ENCODE measurements around the gene NDUFAF8.

NDUFAF8 gene

GRCh38 chr17:81203136-81203535, 36.0 kb upstream of the NDUFAF8 start:
- H3K27me3 ChIP-seq (ENCODE audit: control insufficient read depth, low read length): no peaks in the 10 kb centered on the region
- H3K4me3 ChIP-seq (ENCODE audit: low read length): no peak overlapping the region
- no peak overlapping the region for H3K27ac ChIP-seq (ENCODE audit: low read depth, low read length)
- peaks cover 6% of the 10 kb centered on the region for H3K4me1 ChIP-seq (ENCODE audit: control insufficient read depth, low read length)
- no peak for TF ChIP-seq EZH2phosphoT487 (IDR thresholded peaks at IDR 0.05; ENCODE audit: borderline replicate concordance, low read length)
- TF ChIP-seq, protein P1, sequence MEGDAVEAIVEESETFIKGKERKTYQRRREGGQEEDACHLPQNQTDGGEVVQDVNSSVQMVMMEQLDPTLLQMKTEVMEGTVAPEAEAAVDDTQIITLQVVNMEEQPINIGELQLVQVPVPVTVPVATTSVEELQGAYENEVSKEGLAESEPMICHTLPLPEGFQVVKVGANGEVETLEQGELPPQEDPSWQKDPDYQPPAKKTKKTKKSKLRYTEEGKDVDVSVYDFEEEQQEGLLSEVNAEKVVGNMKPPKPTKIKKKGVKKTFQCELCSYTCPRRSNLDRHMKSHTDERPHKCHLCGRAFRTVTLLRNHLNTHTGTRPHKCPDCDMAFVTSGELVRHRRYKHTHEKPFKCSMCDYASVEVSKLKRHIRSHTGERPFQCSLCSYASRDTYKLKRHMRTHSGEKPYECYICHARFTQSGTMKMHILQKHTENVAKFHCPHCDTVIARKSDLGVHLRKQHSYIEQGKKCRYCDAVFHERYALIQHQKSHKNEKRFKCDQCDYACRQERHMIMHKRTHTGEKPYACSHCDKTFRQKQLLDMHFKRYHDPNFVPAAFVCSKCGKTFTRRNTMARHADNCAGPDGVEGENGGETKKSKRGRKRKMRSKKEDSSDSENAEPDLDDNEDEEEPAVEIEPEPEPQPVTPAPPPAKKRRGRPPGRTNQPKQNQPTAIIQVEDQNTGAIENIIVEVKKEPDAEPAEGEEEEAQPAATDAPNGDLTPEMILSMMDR (IDR thresholded peaks at IDR 0.05; ENCODE audit: low read depth, low read length, poor library complexity, severe bottlenecking): no peak
- H3K9me3 ChIP-seq (ENCODE audit: control insufficient read depth, insufficient read depth, low read length): no peaks in the 10 kb centered on the region
- no peaks in the 10 kb centered on the region for H4K20me1 ChIP-seq (ENCODE audit: control insufficient read depth, insufficient read depth, low read depth, low read length)
- H3K9me2 ChIP-seq (replicated peaks; ENCODE audit: control insufficient read depth, low read length): no peaks in the 10 kb centered on the region
- H3K4me2 ChIP-seq (ENCODE audit: low read length): no peak overlapping the region
- H3F3A ChIP-seq (ENCODE audit: control insufficient read depth, insufficient read depth): no peaks in the 10 kb centered on the region
- no peaks in the 10 kb centered on the region for H3K36me3 ChIP-seq (ENCODE audit: control insufficient read depth, low read length)
- no peaks in the 10 kb centered on the region for H3K79me2 ChIP-seq (ENCODE audit: control insufficient read depth, low read length)

DNA sequence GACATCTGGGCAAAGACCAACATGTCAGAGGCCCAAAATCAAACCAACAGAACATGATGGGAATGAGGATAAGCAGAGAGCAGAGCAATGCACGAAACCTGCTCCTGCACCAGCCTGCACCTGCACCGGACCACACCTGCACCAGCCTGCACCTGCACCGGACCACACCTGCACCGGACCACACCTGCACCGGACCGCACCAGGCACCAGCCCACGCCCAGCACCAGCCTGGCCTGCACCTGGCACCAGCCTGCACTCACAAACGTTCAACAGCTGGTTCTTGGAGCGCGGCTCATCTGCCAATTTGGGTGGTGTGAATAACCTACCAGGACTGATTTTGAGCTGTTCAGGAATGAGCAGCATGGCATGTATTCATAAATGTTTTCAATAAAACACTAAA, 34.5 kb upstream of the NDUFAF8 start:
- Histone ChIP-seq H3K36me3 (ENCODE audit: control insufficient read depth, low read length) (no peaks in the 10 kb centered on the region), H3K4me3 (ENCODE audit: low read length) (no peak overlapping the region), H3K27ac (ENCODE audit: low read depth, low read length) (no peak overlapping the region), H4K20me1 (ENCODE audit: control insufficient read depth, insufficient read depth, low read depth, low read length) (no peaks in the 10 kb centered on the region), H3K79me2 (ENCODE audit: control insufficient read depth, low read length) (no peaks in the 10 kb centered on the region), H3K4me1 (ENCODE audit: control insufficient read depth, low read length) (peaks cover 6% of the 10 kb centered on the region), H3K9me3 (ENCODE audit: control insufficient read depth, insufficient read depth, low read length) (no peaks in the 10 kb centered on the region), H3K4me2 (ENCODE audit: low read length) (no peak overlapping the region), H3F3A (ENCODE audit: control insufficient read depth, insufficient read depth) (no peaks in the 10 kb centered on the region), H3K9me2 (replicated peaks; ENCODE audit: control insufficient read depth, low read length) (no peaks in the 10 kb centered on the region), H3K27me3 (ENCODE audit: control insufficient read depth, low read length) (no peaks in the 10 kb centered on the region)
- TF ChIP-seq, protein P1 (IDR thresholded peaks at IDR 0.05; ENCODE audit: low read depth, low read length, poor library complexity, severe bottlenecking): no peak
- TF ChIP-seq EZH2phosphoT487 (IDR thresholded peaks at IDR 0.05; ENCODE audit: borderline replicate concordance, low read length): no peak

- no peak overlapping the region for H3K4me3 ChIP-seq (ENCODE audit: low read length)
- no peaks in the 10 kb centered on the region for H3K36me3 ChIP-seq (ENCODE audit: control insufficient read depth, low read length)
- H3K9me3 ChIP-seq (ENCODE audit: control insufficient read depth, insufficient read depth, low read length): no peaks in the 10 kb centered on the region
- no peak overlapping the region for H3K27ac ChIP-seq (ENCODE audit: low read depth, low read length)
- H4K20me1 ChIP-seq (ENCODE audit: control insufficient read depth, insufficient read depth, low read depth, low read length): no peaks in the 10 kb centered on the region
- no peaks in the 10 kb centered on the region for H3F3A ChIP-seq (ENCODE audit: control insufficient read depth, insufficient read depth)
- TF ChIP-seq EZH2phosphoT487 (IDR thresholded peaks at IDR 0.05; ENCODE audit: borderline replicate concordance, low read length): no peak
- TF ChIP-seq, protein P1 (IDR thresholded peaks at IDR 0.05; ENCODE audit: low read depth, low read length, poor library complexity, severe bottlenecking): no peak
- no peaks in the 10 kb centered on the region for H3K27me3 ChIP-seq (ENCODE audit: control insufficient read depth, low read length)
- no peaks in the 10 kb centered on the region for H3K79me2 ChIP-seq (ENCODE audit: control insufficient read depth, low read length)
- H3K4me1 ChIP-seq (ENCODE audit: control insufficient read depth, low read length): peaks cover 3% of the 10 kb centered on the region
- H3K9me2 ChIP-seq (replicated peaks; ENCODE audit: control insufficient read depth, low read length): no peaks in the 10 kb centered on the region
- H3K4me2 ChIP-seq (ENCODE audit: low read length): no peak overlapping the region
Observed at GRCh38 chr17:81206166-81206565, 33.0 kb upstream of the NDUFAF8 start.

DNA sequence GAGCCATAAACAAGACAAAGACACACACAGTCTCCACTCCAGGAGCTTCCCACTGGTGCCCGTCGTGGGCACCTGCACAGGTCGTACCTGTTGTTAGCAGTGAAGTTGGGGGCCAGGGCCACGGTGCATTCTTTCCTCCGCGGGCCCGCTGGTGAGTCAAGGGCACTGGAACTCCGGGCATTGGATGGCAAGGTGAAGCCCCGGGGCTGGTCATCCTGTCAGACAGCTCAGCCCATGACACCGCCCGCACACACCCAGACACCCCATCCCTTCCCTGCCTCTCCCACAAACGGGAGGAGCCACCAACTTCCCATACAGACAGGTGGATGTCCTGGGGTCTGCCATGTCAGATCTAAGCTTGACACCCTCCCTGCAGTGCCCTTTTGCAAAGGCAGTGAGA, 32.5 kb upstream of the NDUFAF8 start:
- H3F3A ChIP-seq (ENCODE audit: control insufficient read depth, insufficient read depth): no peaks in the 10 kb centered on the region
- no peaks in the 10 kb centered on the region for H3K27me3 ChIP-seq (ENCODE audit: control insufficient read depth, low read length)
- no peaks in the 10 kb centered on the region for H3K9me3 ChIP-seq (ENCODE audit: control insufficient read depth, insufficient read depth, low read length)
- H3K9me2 ChIP-seq (replicated peaks; ENCODE audit: control insufficient read depth, low read length): no peaks in the 10 kb centered on the region
- H3K4me3 ChIP-seq (ENCODE audit: low read length): no peak overlapping the region
- TF ChIP-seq, protein P1 (IDR thresholded peaks at IDR 0.05; ENCODE audit: low read depth, low read length, poor library complexity, severe bottlenecking): no peak
- no peak for TF ChIP-seq EZH2phosphoT487 (IDR thresholded peaks at IDR 0.05; ENCODE audit: borderline replicate concordance, low read length)
- no peaks in the 10 kb centered on the region for H3K36me3 ChIP-seq (ENCODE audit: control insufficient read depth, low read length)
- no peaks in the 10 kb centered on the region; the same call in 1 of the 2 replicates for H3K4me1 ChIP-seq (ENCODE audit: control insufficient read depth, low read length)
- no peak overlapping the region for H3K27ac ChIP-seq (ENCODE audit: low read depth, low read length)
- no peak overlapping the region for H3K4me2 ChIP-seq (ENCODE audit: low read length)
- H4K20me1 ChIP-seq (ENCODE audit: control insufficient read depth, insufficient read depth, low read depth, low read length): no peaks in the 10 kb centered on the region
- no peaks in the 10 kb centered on the region for H3K79me2 ChIP-seq (ENCODE audit: control insufficient read depth, low read length)

Measured in DOHH2 (cell line).